HepG2 (cell line): ENCODE results near the gene CHST3. TPM values are rescaled to one million over a fixed set of nuclear protein-coding genes. Genes with fewer than 3 reads are reported as not detected.
A peak's percentile ranks its signal among the peaks of the same experiment; 100 is the strongest.

ENCODE experiments used
- ATAC-seq: fragments of 200-7000 bp; cut with Tn5 transposase; 3 replicates; pipeline ENCODE4 v1.9.1; 2020; ENCODE audit warnings: mild to moderate bottlenecking, moderate library complexity
- BruUV-seq: library from RNA; stranded (reverse); fragments of 400-500 nt; replicated peaks from 2 replicates; lab custom pipeline; 2021; lab: Mats Ljungman, UMichigan
- CTCF ChIA-PET: fragments of 300-600 bp; formaldehyde crosslinking; extraction: SDS; loops from one replicate; lab custom pipeline; 2021; ENCODE audit warnings: low total read pairs, inconsistent platforms, low intra/inter-chr PET ratio; lab: Yijun Ruan, JAX
- POLR2A ChIA-PET: fragments of 350-600 bp; sonication (Branson Sonifier 250); formaldehyde crosslinking; loops from one replicate; lab custom pipeline; 2020; ENCODE audit warnings: antibody characterized with exemption, inconsistent platforms; lab: Yijun Ruan, JAX
- DNase-seq: peaks from one replicate; pipeline ENCODE4 v3.0.0-alpha.2; 2015; ENCODE audit warnings: low spot score
- FAIRE-seq: peaks from 3 replicates; lab custom pipeline; 2011; peaks lifted over from hg19 to GRCh38; lab: Jason Lieb, UNC
- H2AFZ ChIP-seq: one replicate; pipeline ENCODE4 v1.6.1; 2011; ENCODE audit warnings: low read length, inconsistent platforms
- H3K27ac ChIP-seq: fragments of 300-600 bp; 3 replicates; pipeline ENCODE4 v1.8.0; 2011; ENCODE audit warnings: mixed run types, mild to moderate bottlenecking, mixed read lengths, low read length, inconsistent platforms; ENCODE audit not compliant: insufficient read depth; ENCODE audit errors: extremely low read length
- H3K27me3 ChIP-seq, 2 experiments: fragments of 200-600 bp in 1 of 2; 2 replicates in 1 of 2; 3 replicates in 1 of 2; pipeline versions ENCODE4 v1.6.0 to v1.8.0; 2011; ENCODE audit warnings: low read length in 2 of 2, mild to moderate bottlenecking in 2 of 2, moderate library complexity in 2 of 2, inconsistent platforms in 1 of 2; ENCODE audit not compliant: insufficient read depth in 2 of 2, control insufficient read depth in 1 of 2
- H3K36me3 ChIP-seq, 2 experiments: fragments of 200-600 bp in 1 of 2; replicated peaks in 1 of 2; 2 replicates in 1 of 2; 3 replicates in 1 of 2; pipeline versions ENCODE4 v1.5.1 to v1.8.0; 2011; ENCODE audit warnings: low read length in 2 of 2, inconsistent platforms in 1 of 2; ENCODE audit not compliant: insufficient read depth in 2 of 2, control insufficient read depth in 1 of 2
- H3K4me1 ChIP-seq: 2 replicates; pipeline ENCODE4 v1.5.1; 2012; ENCODE audit warnings: low read length, inconsistent platforms; ENCODE audit not compliant: insufficient read depth
- H3K4me2 ChIP-seq: 2 replicates; pipeline ENCODE4 v1.6.0; 2011; ENCODE audit warnings: low read depth, low read length, inconsistent platforms
- H3K4me3 ChIP-seq, 3 experiments: fragments of 200-600 bp in 1 of 3; sonication (generic), shearing (Covaris generic) in 1 of 3; replicated peaks in 1 of 3; 2 replicates each; pipeline ENCODE4 v1.5.1; 2011 to 2016; ENCODE audit warnings: low read length in 3 of 3, inconsistent platforms in 2 of 3, low read depth in 2 of 3, mild to moderate bottlenecking in 2 of 3, control low read depth in 1 of 3, mixed read lengths in 1 of 3; ENCODE audit not compliant: insufficient read depth in 1 of 3
- H3K79me2 ChIP-seq: one replicate; pipeline ENCODE4 v1.6.1; 2011; ENCODE audit warnings: low read length, inconsistent platforms; ENCODE audit not compliant: insufficient read depth
- H3K9ac ChIP-seq: 2 replicates; pipeline ENCODE4 v1.6.0; 2011; ENCODE audit warnings: mild to moderate bottlenecking, low read depth, low read length, inconsistent platforms; ENCODE audit not compliant: insufficient read depth
- H3K9me3 ChIP-seq: 2 replicates; pipeline ENCODE4 v1.5.1; 2012; ENCODE audit warnings: mild to moderate bottlenecking, low read length
- H4K20me1 ChIP-seq: 2 replicates; pipeline ENCODE4 v1.6.0; 2011; ENCODE audit warnings: inconsistent platforms, mild to moderate bottlenecking, low read length, moderate library complexity; ENCODE audit not compliant: insufficient read depth
- ASH2L ChIP-seq: fragments of 300-600, 200-600 bp; sonication (generic); IDR thresholded peaks from 2 replicates; pipeline ENCODE4 v1.7.0; 2017; ENCODE audit warnings: low read depth, mild to moderate bottlenecking, moderate library complexity, mixed read lengths, low read length; ENCODE audit not compliant: insufficient read length
- CCAR2 ChIP-seq: fragments of 200-400 bp; formaldehyde crosslinking; optimal IDR thresholded peaks from 2 replicates; pipeline ENCODE3; 2018; ENCODE audit warnings: low read depth, mild to moderate bottlenecking, low read length, moderate library complexity
- SAP130 ChIP-seq: IDR thresholded peaks from 2 replicates; pipeline ENCODE4 v1.6.1; 2016; ENCODE audit warnings: low read depth
- SMAD3 ChIP-seq: sonication (generic); formaldehyde crosslinking; IDR thresholded peaks from 2 replicates; pipeline ENCODE4 v1.4.0; 2020; ENCODE audit warnings: missing genetic modification reagents
- ZNF317 ChIP-seq: sonication (generic); formaldehyde crosslinking; IDR thresholded peaks from 2 replicates; pipeline ENCODE4 v1.5.0; 2020; ENCODE audit warnings: mild to moderate bottlenecking, missing genetic modification reagents
- ZNF800 ChIP-seq: sonication (generic); formaldehyde crosslinking; IDR thresholded peaks from 2 replicates; pipeline ENCODE4 v1.4.0; 2020; ENCODE audit warnings: missing genetic modification reagents
- WGBS: methylation state at CpG from one replicate; pipeline ENCODE4 v1.1.6; 2017; ENCODE audit warnings: low lambda C conversion rate; 5-methylcytosine and 5-hydroxymethylcytosine counted together
- in situ Hi-C: cut with HindIII; loops from 2 replicates; pipeline ENCODE4 v1.10.0; 2017; ENCODE audit warnings: low pct_unique_long_range_greater_than_20kb; ENCODE audit not compliant: extremely low pct_ligation_motif_present
- intact Hi-C: fragments of 100-400 bp; cut with micrococcal nuclease; formaldehyde crosslinking; loops from one replicate; pipeline ENCODE4 v1.10.0; 2022; ENCODE audit not compliant: unreplicated experiment
- polyA plus RNA-seq, 8 experiments: library from polyadenylated mRNA; depleted of rRNA in 3 of 8; stranded (reverse) in 7 of 8; unstranded in 1 of 8; fragments of >200 nt; fragmentation: Illumina TruSeq in 4 of 8; extraction: Trizol in 4 of 8; gene quantifications; 2 replicates each; pipeline versions ENCODE4 v1.2.1 to v1.2.3, GENCODE V29; 2011 to 2016; ENCODE audit warnings: low read depth in 4 of 8, missing spikeins in 1 of 8, mixed read lengths in 1 of 8; ENCODE audit not compliant: insufficient read depth in 1 of 8
- total RNA-seq, 5 experiments: library from RNA; depleted of rRNA; stranded (reverse); fragments of >200 nt; fragmentation: Illumina TruSeq; extraction: Trizol; gene quantifications; 2 replicates each; pipeline ENCODE4 v1.2.3, GENCODE V29; 2016; ENCODE audit warnings: low read depth in 1 of 5
- TF ChIP-seq, protein P1 (sequence below): sonication (generic); formaldehyde crosslinking; IDR thresholded peaks from 2 replicates; pipeline ENCODE4 v1.8.0; 2022; ENCODE audit warnings: missing genetic modification reagents, mild to moderate bottlenecking, borderline replicate concordance

Gene CHST3
- total and polyA plus RNA-seq, 2 of the 13 experiments (the other 11 are each of a cell fraction or from before 2014, with no cell fraction given): 7.2 to 18.7 TPM

DNA sequence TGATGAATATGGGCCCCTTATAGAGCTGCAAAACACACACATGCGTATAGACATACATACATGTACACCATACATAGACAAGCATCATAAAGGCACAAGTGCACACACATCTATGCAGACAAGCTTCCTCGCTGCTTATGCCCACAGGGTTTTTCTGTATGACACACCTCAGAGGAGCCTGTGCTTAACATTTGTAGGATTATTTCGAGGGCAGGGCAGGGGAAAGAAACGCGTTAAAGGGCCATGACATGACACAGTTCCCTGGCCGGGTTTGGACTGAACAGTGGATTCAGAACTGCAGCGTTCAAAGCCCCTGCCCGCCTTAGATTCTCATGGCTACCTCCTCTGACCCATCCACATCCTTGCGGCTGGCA is 44.8 kb downstream of the CHST3 start:
- no peak overlapping the region for H3K4me2 ChIP-seq
- no peaks in the 10 kb centered on the region for H3K9me3 ChIP-seq
- no peaks in the 10 kb centered on the region for H4K20me1 ChIP-seq
- no peak for DNase-seq
- POLR2A ChIA-PET: interaction anchor here (2.1 kb wide), 1 partner anchor 40 kb away, joined by 5 read pairs; no protein-coding TSS in a partner anchor
- peaks cover 16 to 46% of the 10 kb centered on the region in 2 experiments; a peak in 4 of 5 replicates for H3K36me3 ChIP-seq
- H3K4me3 ChIP-seq: no peak overlapping the region
- no peak overlapping the region for H2AFZ ChIP-seq
- H3K79me2 ChIP-seq: no peaks in the 10 kb centered on the region
- peak overlapping the region; percentile 20 for H3K9ac ChIP-seq
- intact Hi-C loops: no loop called here
- no peak for FAIRE-seq
- peak overlapping the region; percentile 65 for H3K27ac ChIP-seq
- TF ChIP-seq ZNF800 (CRISPR knock-in tag): no peak
- TF ChIP-seq ASH2L: no peak
- TF ChIP-seq, protein P1, sequence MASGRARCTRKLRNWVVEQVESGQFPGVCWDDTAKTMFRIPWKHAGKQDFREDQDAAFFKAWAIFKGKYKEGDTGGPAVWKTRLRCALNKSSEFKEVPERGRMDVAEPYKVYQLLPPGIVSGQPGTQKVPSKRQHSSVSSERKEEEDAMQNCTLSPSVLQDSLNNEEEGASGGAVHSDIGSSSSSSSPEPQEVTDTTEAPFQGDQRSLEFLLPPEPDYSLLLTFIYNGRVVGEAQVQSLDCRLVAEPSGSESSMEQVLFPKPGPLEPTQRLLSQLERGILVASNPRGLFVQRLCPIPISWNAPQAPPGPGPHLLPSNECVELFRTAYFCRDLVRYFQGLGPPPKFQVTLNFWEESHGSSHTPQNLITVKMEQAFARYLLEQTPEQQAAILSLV (CRISPR knock-in tag): 0 out of 2 replicates have a peak, but pooled peaks have one; percentile 0
- TF ChIP-seq SAP130 (CRISPR knock-in tag): no peak
- TF ChIP-seq CCAR2: no peak
- no peak for TF ChIP-seq SMAD3 (CRISPR knock-in tag)
- TF ChIP-seq ZNF317 (CRISPR knock-in tag): no peak
- WGBS: 90% methylated on average over 4 of the region's 9 CpGs
- no TSS peak for BruUV-seq
- H3K27me3 ChIP-seq: no peaks in the 10 kb centered on the region
- no peak; the same call in 2 of the 3 replicates for ATAC-seq
- CTCF ChIA-PET: no interaction called here
- H3K4me1 ChIP-seq: peaks cover 52% of the 10 kb centered on the region
- in situ Hi-C loops: no loop called here
